Neutrophil (primary cell): ENCODE results near the gene MTAP.
"Not testable (repeated sequence)": the region's sequence is repeated elsewhere in the genome, so short reads cannot be mapped to it uniquely, and the experiment has no call there.

ENCODE experiments used
- H3K27ac ChIP-seq: fragments of 200-600 bp; sonication (generic); 2 replicates; pipeline ENCODE4 v1.5.1; 2016; ENCODE audit warnings: mild to moderate bottlenecking, moderate library complexity
- H3K27me3 ChIP-seq: fragments of 200-600 bp; sonication (generic); 2 replicates; pipeline ENCODE4 v1.6.0; 2016; ENCODE audit warnings: mild to moderate bottlenecking
- H3K36me3 ChIP-seq: fragments of 200-600 bp; sonication (generic); 2 replicates; pipeline ENCODE4 v1.5.1; 2017
- H3K4me1 ChIP-seq, 2 experiments: fragments of 200-600 bp in 1 of 2; sonication (generic) in 1 of 2; 1 replicate in 1 of 2; 2 replicates in 1 of 2; pipeline versions ENCODE4 v1.5.1 to v1.6.1; 2013 to 2016; ENCODE audit warnings: low read depth in 1 of 2, low read length in 1 of 2, mild to moderate bottlenecking in 1 of 2, moderate library complexity in 1 of 2; ENCODE audit not compliant: control insufficient read depth in 1 of 2, insufficient read depth in 1 of 2
- H3K4me3 ChIP-seq, 2 experiments: fragments of 200-600 bp in 1 of 2; sonication (generic) in 1 of 2; 1 replicate in 1 of 2; 2 replicates in 1 of 2; pipeline ENCODE4 v1.5.1; 2013 to 2016; ENCODE audit warnings: low read depth in 1 of 2, low read length in 1 of 2, mild to moderate bottlenecking in 1 of 2, moderate library complexity in 1 of 2
- H3K9me3 ChIP-seq: fragments of 200-600 bp; sonication (generic); 2 replicates; pipeline ENCODE4 v1.5.1; 2016
- CTCF ChIP-seq: fragments of 200-600 bp; sonication (generic); IDR thresholded peaks from 2 replicates; pipeline ENCODE4 v1.5.1; 2016; ENCODE audit warnings: antibody characterized with exemption

Gene MTAP

DNA sequence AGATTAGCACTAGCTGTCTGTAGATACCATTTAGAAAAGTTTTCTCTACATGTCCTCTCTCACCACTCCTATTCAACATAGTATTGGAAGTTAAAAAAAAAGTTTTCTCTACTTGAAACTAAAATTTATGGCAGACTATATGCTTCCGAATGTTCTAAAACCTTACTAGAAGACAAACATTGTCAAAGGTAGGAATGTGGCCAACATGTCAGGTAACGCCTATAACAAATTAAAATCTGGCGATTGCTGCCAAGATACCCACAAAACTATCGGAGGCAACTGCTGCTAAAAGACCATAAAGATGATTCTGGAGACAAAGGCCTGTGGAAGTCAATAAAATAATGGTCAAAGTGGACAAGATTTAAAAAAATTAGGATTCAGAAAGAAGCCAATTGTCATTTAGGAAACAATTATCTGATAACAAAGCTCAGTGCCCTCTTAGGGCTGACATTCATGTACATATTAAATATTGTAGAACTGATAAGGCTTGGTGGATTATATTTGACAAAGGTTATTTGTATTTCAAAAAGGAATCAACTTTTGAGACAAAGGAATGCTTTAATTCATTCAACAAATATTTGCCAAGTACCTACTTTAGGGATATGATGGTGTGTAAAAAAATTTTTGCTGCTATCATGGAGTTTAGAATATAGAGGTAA, 139.0 kb downstream of the MTAP start:
- Histone ChIP-seq H3K9me3 (no peaks in the 10 kb centered on the region), H3K27me3 (peaks cover 7% of the 10 kb centered on the region), H3K4me3 (no peak overlapping the region), H3K36me3 (no peaks in the 10 kb centered on the region), H3K27ac (no peak overlapping the region), H3K4me1 (no peaks in the 10 kb centered on the region)
- no peak for TF ChIP-seq CTCF

DNA sequence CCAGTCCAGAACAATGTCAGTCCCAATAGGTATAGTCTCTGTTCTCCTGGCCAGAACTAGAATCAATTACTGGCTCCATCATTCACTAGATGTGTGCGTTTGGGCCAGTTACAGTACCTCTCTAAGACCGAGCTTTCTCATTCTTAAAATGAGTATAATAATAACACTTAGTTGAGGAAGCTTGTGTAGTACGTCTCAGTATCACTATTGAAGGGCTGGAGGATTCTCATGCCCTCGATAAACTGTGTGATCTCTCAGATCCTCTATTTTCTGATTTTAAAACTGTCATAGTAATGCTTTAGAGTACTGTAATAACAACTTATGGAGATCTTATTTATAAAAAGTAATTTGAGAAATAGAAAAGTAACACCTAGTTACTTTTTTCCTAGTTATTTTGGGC, 141.0 kb downstream of the MTAP start:
- Histone ChIP-seq H3K27me3 (peaks cover 7% of the 10 kb centered on the region), H3K36me3 (no peaks in the 10 kb centered on the region), H3K4me3 (no peak overlapping the region), H3K27ac (no peak overlapping the region), H3K9me3 (no peaks in the 10 kb centered on the region), H3K4me1 (no peaks in the 10 kb centered on the region)
- no peak for TF ChIP-seq CTCF

DNA sequence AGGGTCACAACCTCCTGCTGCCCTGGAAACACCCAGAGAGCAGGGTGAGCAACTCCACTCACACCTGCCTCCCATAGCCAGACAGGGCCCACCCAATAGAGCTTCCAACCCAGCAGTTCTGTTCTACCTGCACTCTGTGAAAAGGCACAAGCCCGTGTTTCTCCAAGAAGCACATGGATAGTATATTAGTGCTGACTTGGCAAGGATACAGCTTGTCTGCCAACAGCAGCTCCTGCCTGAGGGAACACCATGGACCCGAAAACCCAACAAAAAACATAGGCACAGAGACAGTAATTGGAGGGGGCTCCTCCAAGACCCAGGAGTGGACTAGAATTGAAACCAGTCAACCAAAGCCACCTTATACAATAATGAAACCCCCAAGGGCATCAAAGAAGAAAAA, 143.2 kb downstream of the MTAP start:
- no peak for TF ChIP-seq CTCF
- Histone ChIP-seq H3K36me3 (no peaks in the 10 kb centered on the region), H3K4me3 (no peak overlapping the region)

GRCh38 chr9:21958833-21959232, 156.4 kb downstream of the MTAP start:
- Histone ChIP-seq H3K27ac (no peak overlapping the region), H3K27me3 (peaks cover 88% of the 10 kb centered on the region), H3K9me3 (no peaks in the 10 kb centered on the region), H3K4me1 (no peaks in the 10 kb centered on the region), H3K36me3 (no peaks in the 10 kb centered on the region), H3K4me3 (no peak overlapping the region)
- TF ChIP-seq CTCF = no peak

More for the DNA sequence above, 143.2 kb downstream of the MTAP start:
- no peaks in the 10 kb centered on the region for H3K9me3 ChIP-seq
- no peak overlapping the region for H3K27ac ChIP-seq
- H3K4me1 ChIP-seq = no peaks in the 10 kb centered on the region
- H3K27me3 ChIP-seq = peaks cover 15% of the 10 kb centered on the region

GRCh38 chr9:21959268-21959667, 156.8 kb downstream of the MTAP start:
- not testable (repeated sequence) for H3K36me3 ChIP-seq, H3K4me1 ChIP-seq, H3K9me3 ChIP-seq, H3K4me3 ChIP-seq, H3K27ac ChIP-seq
- H3K27me3 ChIP-seq = peaks cover 88% of the 10 kb centered on the region

DNA sequence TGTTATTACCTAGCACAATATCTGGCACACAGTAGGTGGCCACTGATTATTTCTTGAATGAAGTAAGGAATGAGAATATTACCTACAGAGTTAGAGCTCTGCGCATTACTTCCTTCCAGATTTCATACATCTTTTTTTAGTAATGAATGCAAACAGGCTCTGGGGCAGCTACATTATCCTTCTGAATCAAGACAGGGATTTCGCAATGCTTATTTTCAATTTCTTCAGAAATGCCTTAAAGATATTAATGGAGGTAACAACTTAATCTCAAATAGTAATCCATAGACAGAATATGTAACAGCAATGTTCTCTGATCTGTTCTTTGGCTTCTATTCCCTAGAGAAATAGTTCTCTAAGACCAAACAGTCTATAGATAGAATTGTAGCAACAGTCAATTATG, 159.1 kb downstream of the MTAP start:
- H3K36me3 ChIP-seq = no peaks in the 10 kb centered on the region

More for the DNA sequence above, 159.1 kb downstream of the MTAP start:
- Histone ChIP-seq H3K9me3 (no peaks in the 10 kb centered on the region), H3K27me3 (peaks cover 90% of the 10 kb centered on the region), H3K27ac (no peak overlapping the region), H3K4me3 (no peak overlapping the region), H3K4me1 (peaks cover 9 to 10% of the 10 kb centered on the region in 2 experiments)
- no peak for TF ChIP-seq CTCF
